Right lobe of liver (tissue), 4 donors: ENCODE results near the gene ZDHHC7.

Source experiments
- CTCF ChIP-seq, 4 donors: fragments of 200-600 bp in 3 of 4; fragments of 450-650 bp in 1 of 4; IDR thresholded peaks; one replicate each; pipeline versions ENCODE4 v1.5.1 to v1.8.0; 2016 to 2022; ENCODE audit warnings: antibody characterized with exemption in 4 of 4, mild to moderate bottlenecking in 2 of 4
- POLR2A ChIP-seq: fragments of 450-650 bp; IDR thresholded peaks from one replicate; pipeline ENCODE4 v1.6.1; 2017; ENCODE audit warnings: antibody characterized with exemption, mild to moderate bottlenecking
- donor health status: DM: no; HTN: no; CAD: no.
- donor health status: DM: no; HTN: no; CAD: no.
- donor health status: DM: no; HTN: yes; CAD: no.

- no peak for TF ChIP-seq POLR2A
- TF ChIP-seq CTCF (IDR thresholded peaks at IDR 0.05), result no peak
These were observed 24.5 kb downstream of the ZDHHC7 start for GRCh38 chr16:84986879-84987278.
